CD14-positive monocyte (primary cell): ENCODE measurements around the gene SSPN. TPM values are rescaled to one million over a fixed set of nuclear protein-coding genes. Genes with fewer than 3 reads are reported as not detected.

Experiments used
- DNase-seq, 3 donors: peaks; one replicate each; pipeline ENCODE4 v3.0.0-alpha.2; 2011 to 2022
- H2AFZ ChIP-seq: 2 replicates; pipeline ENCODE4 v1.6.0; 2012; ENCODE audit warnings: mild to moderate bottlenecking, low read depth, low read length, inconsistent platforms; ENCODE audit not compliant: insufficient read depth, poor library complexity, severe bottlenecking
- H3K27ac ChIP-seq, 2 donors: 1 replicate in 1 of 2; 2 replicates in 1 of 2; pipeline ENCODE4 v1.5.1; 2012 to 2013; ENCODE audit warnings: low read length in 2 of 2, control low read depth in 1 of 2, inconsistent platforms in 1 of 2, low read depth in 1 of 2, mild to moderate bottlenecking in 1 of 2
- H3K27me3 ChIP-seq, 2 donors: one replicate each; pipeline versions ENCODE4 v1.6.0 to v1.6.1; 2011 to 2013; ENCODE audit warnings: low read length in 2 of 2; ENCODE audit not compliant: control insufficient read depth in 2 of 2, insufficient read depth in 2 of 2
- H3K36me3 ChIP-seq, 2 donors: replicated peaks in 1 of 2; 1 replicate in 1 of 2; 2 replicates in 1 of 2; pipeline versions ENCODE4 v1.5.1 to v1.6.1; 2012 to 2013; ENCODE audit warnings: low read length in 2 of 2, control low read depth in 1 of 2, inconsistent platforms in 1 of 2, mild to moderate bottlenecking in 1 of 2; ENCODE audit not compliant: insufficient read depth in 2 of 2, control insufficient read depth in 1 of 2
- H3K4me1 ChIP-seq, 2 donors: 1 replicate in 1 of 2; 2 replicates in 1 of 2; pipeline versions ENCODE4 v1.5.1 to v1.6.1; 2012 to 2013; ENCODE audit warnings: low read length in 2 of 2, control low read depth in 1 of 2, inconsistent platforms in 1 of 2, mild to moderate bottlenecking in 1 of 2, moderate library complexity in 1 of 2; ENCODE audit not compliant: insufficient read depth in 2 of 2, control insufficient read depth in 1 of 2
- H3K4me2 ChIP-seq: replicated peaks from 2 replicates; pipeline ENCODE3; 2012; ENCODE audit warnings: low read length, moderate library complexity, mild to moderate bottlenecking; ENCODE audit not compliant: poor library complexity, severe bottlenecking; ENCODE audit errors: extremely low read depth
- H3K4me3 ChIP-seq, 3 experiments: fragments of 200-600 bp in 1 of 3; sonication (generic) in 1 of 3; replicated peaks in 1 of 3; 1 replicate in 2 of 3; 2 replicates in 1 of 3; pipeline ENCODE4 v1.5.1; 2011 to 2013; ENCODE audit warnings: low read length in 3 of 3, mild to moderate bottlenecking in 3 of 3, control low read depth in 2 of 3, low read depth in 2 of 3, inconsistent platforms in 1 of 3, moderate library complexity in 1 of 3
- H3K79me2 ChIP-seq: 2 replicates; pipeline ENCODE4 v1.6.0; 2012; ENCODE audit warnings: mild to moderate bottlenecking, control low read depth, inconsistent platforms, low read length, moderate library complexity; ENCODE audit not compliant: insufficient read depth
- H3K9ac ChIP-seq: 2 replicates; pipeline ENCODE4 v1.6.0; 2017; ENCODE audit warnings: low read length, mild to moderate bottlenecking; ENCODE audit not compliant: insufficient read depth, poor library complexity, severe bottlenecking
- H3K9me3 ChIP-seq, 2 donors: replicated peaks in 1 of 2; 1 replicate in 1 of 2; 2 replicates in 1 of 2; pipeline versions ENCODE4 v1.5.1 to v1.6.1; 2012 to 2013; ENCODE audit warnings: low read length in 2 of 2, control low read depth in 1 of 2; ENCODE audit not compliant: control insufficient read depth in 1 of 2, insufficient read depth in 1 of 2
- H4K20me1 ChIP-seq: 2 replicates; pipeline ENCODE4 v1.6.0; 2012; ENCODE audit warnings: mild to moderate bottlenecking, low read length, control low read depth, moderate library complexity; ENCODE audit not compliant: insufficient read depth
- H3K27ac Mint-ChIP-seq, 7 donors: one replicate each; pipeline ENCODE4 v1.8.0; 2020; ENCODE audit warnings: mild to moderate bottlenecking in 7 of 7, mixed read lengths in 7 of 7, moderate library complexity in 6 of 7, inconsistent platforms in 2 of 7
- H3K27me3 Mint-ChIP-seq, 3 donors: one replicate each; pipeline ENCODE4 v1.8.0; 2021 to 2022; ENCODE audit warnings: low read depth in 3 of 3, mild to moderate bottlenecking in 3 of 3, mixed read lengths in 3 of 3, moderate library complexity in 3 of 3, inconsistent platforms in 1 of 3
- H3K36me3 Mint-ChIP-seq, 2 donors: one replicate each; pipeline ENCODE4 v1.8.0; 2020; ENCODE audit warnings: mixed read lengths in 2 of 2, inconsistent platforms in 1 of 2, mild to moderate bottlenecking in 1 of 2
- H3K4me1 Mint-ChIP-seq: one replicate; pipeline ENCODE4 v1.8.0; 2020; ENCODE audit warnings: mild to moderate bottlenecking, mixed read lengths
- H3K4me3 Mint-ChIP-seq, 2 donors: one replicate each; pipeline ENCODE4 v1.8.0; 2020; ENCODE audit warnings: mild to moderate bottlenecking in 2 of 2, mixed read lengths in 2 of 2, moderate library complexity in 1 of 2
- H3K9me3 Mint-ChIP-seq, 7 donors: one replicate each; pipeline ENCODE4 v1.8.0; 2020 to 2022; ENCODE audit warnings: mixed read lengths in 7 of 7, mild to moderate bottlenecking in 6 of 7, moderate library complexity in 6 of 7, inconsistent platforms in 2 of 7
- WGBS: methylation state at CpG from one replicate; pipeline ENCODE4 v1.1.5; 2013; ENCODE audit warnings: missing lambda C conversion rate; ENCODE audit not compliant: insufficient coverage; 5-methylcytosine and 5-hydroxymethylcytosine counted together
- intact Hi-C, 2 donors: fragments of 100-400 bp; cut with micrococcal nuclease; formaldehyde crosslinking; loops; one replicate each; pipeline versions ENCODE4 v1.15.0 to v1.15.1; 2023
- polyA plus RNA-seq, 3 donors: library from polyadenylated mRNA; depleted of rRNA in 1 of 3; unstranded in 2 of 3; stranded (reverse) in 1 of 3; fragments of 300-500 nt in 2 of 3; fragments of >200 nt in 1 of 3; fragmentation: Illumina TruSeq in 2 of 3; gene quantifications; 1 replicate in 2 of 3; 2 replicates in 1 of 3; pipeline ENCODE4 v1.2.3, GENCODE V29; 2012 to 2021
- TF ChIP-seq, protein P1 (sequence below): fragments of 200-600 bp; IDR thresholded peaks from one replicate; pipeline ENCODE4 v1.8.0; 2022; ENCODE audit warnings: antibody characterized with exemption, mild to moderate bottlenecking

The SSPN gene
- polyA plus RNA-seq, 3 donors: 0.15 TPM; not detected in 2

DNA sequence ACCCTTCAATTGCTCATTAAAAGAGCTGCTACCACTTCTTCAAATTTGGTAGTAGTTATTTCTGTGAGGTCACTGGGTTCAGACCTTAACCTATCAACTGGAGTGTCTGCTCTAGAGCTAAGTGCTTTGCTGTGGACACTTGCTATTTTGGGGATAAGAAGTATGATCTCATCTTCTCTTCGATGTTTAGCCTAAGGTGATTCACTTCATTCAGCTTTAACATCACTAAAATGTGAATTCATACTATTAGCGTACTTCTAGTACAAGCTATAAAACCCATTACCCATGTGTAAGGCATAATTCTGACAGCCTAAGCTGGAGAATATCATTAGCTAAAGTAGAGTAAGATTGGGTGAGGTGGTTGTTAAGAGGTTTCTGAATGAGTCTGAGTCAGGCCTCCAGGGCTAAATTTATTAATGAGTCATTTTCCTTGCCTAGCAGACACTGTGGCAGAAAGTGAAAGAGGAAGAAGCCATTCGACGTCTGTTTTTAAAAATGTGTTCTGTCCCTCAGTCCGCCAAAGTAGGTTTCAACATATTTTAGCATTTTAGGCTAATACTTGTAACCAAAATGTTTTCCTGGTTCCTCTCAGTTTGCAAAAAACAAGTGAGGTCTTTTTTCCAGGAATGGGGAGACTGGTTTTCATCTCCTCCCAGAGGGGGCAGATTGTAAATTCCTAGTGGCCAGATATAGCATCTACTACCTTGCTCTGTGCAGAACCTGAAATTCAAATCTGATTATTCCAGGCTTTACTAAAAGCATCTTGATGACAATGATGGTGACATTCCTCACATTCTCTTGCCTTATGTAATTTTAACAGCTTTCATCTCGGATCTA lies 103.6 kb downstream of the SSPN start:
- peaks cover 0 to 2% (median 0%) of the 10 kb centered on the region in 7 donors for H3K9me3 Mint-ChIP-seq
- peaks cover 20 to 21% of the 10 kb centered on the region in 2 donors for H3K4me1 ChIP-seq
- no peaks in the 10 kb centered on the region for H3K27me3 ChIP-seq
- 40% methylated on average over 1 of the region's 6 CpGs for WGBS
- DNase-seq: peak; percentile 83 to 94 (median 91)
- intact Hi-C loops: loop anchor here in 1 of 2 donors (2.0 kb wide), 1 partner anchor 24 kb away; no protein-coding TSS in a partner anchor
- peaks cover 25% of the 10 kb centered on the region for H3K4me1 Mint-ChIP-seq
- TF ChIP-seq, protein P1, sequence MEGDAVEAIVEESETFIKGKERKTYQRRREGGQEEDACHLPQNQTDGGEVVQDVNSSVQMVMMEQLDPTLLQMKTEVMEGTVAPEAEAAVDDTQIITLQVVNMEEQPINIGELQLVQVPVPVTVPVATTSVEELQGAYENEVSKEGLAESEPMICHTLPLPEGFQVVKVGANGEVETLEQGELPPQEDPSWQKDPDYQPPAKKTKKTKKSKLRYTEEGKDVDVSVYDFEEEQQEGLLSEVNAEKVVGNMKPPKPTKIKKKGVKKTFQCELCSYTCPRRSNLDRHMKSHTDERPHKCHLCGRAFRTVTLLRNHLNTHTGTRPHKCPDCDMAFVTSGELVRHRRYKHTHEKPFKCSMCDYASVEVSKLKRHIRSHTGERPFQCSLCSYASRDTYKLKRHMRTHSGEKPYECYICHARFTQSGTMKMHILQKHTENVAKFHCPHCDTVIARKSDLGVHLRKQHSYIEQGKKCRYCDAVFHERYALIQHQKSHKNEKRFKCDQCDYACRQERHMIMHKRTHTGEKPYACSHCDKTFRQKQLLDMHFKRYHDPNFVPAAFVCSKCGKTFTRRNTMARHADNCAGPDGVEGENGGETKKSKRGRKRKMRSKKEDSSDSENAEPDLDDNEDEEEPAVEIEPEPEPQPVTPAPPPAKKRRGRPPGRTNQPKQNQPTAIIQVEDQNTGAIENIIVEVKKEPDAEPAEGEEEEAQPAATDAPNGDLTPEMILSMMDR: no peak
- no peak overlapping the region for H3K9ac ChIP-seq
- H3K4me3 Mint-ChIP-seq: peak overlapping the region; percentile 1 to 17
- H4K20me1 ChIP-seq: no peaks in the 10 kb centered on the region
- no peaks in the 10 kb centered on the region for H3K36me3 ChIP-seq
- peak overlapping the region in 1 of 2 donors; percentile 74 for H3K27ac ChIP-seq
- peak overlapping the region; percentile 15 to 85 (median 84) for H3K27ac Mint-ChIP-seq
- H3K27me3 Mint-ChIP-seq: peaks cover 0 to 2% (median 2%) of the 10 kb centered on the region in 3 donors
- H3K79me2 ChIP-seq: no peaks in the 10 kb centered on the region
- H3K4me3 ChIP-seq: peak overlapping the region; percentile 8 to 45 (median 41)
- no peak overlapping the region for H2AFZ ChIP-seq
- H3K36me3 Mint-ChIP-seq: no peaks in the 10 kb centered on the region
- H3K9me3 ChIP-seq: no peaks in the 10 kb centered on the region
- peak overlapping the region; percentile 64 for H3K4me2 ChIP-seq

DNA sequence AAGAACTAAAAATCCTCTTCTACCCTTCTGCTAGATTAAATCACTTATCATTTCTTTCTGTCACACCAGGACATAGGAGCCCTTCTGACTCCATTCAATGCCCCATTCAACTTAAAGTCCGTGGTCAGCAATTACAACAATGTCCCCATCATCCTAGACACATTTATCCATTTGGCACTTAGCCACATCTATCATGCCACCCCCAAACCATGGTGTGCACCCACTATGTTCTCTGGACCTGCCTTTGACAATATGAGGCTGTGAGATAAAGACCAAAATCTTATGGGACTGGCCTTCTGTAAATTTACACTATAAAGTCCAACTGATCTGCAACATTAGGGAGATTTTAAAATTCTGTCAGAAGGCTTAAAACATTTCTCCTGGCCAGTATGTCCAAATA lies 104.4 kb downstream of the SSPN start:
- Histone ChIP-seq H3K4me3 (peak overlapping the region in 1 of 3 experiments; percentile 45), H3K9me3 (no peaks in the 10 kb centered on the region), H2AFZ (no peak overlapping the region), H3K27ac (peak overlapping the region in 1 of 2 donors; percentile 74), H3K4me1 (peaks cover 20 to 21% of the 10 kb centered on the region in 2 donors), H3K79me2 (no peaks in the 10 kb centered on the region), H3K9ac (no peak overlapping the region), H4K20me1 (no peaks in the 10 kb centered on the region), H3K27me3 (no peaks in the 10 kb centered on the region), H3K4me2 (peak overlapping the region; percentile 64), H3K36me3 (no peaks in the 10 kb centered on the region)
- Mint-ChIP-seq H3K4me3 (peak overlapping the region in 1 of 2 donors; percentile 17), H3K9me3 (peaks cover 0 to 2% (median 0%) of the 10 kb centered on the region in 7 donors), H3K4me1 (peaks cover 25% of the 10 kb centered on the region), H3K27me3 (peaks cover 0 to 2% (median 2%) of the 10 kb centered on the region in 3 donors), H3K27ac (peak overlapping the region; percentile 15 to 85 (median 73)), H3K36me3 (no peaks in the 10 kb centered on the region)
- DNase-seq: no peak
- WGBS: 80% methylated on average over 1 of the region's 1 CpG
- TF ChIP-seq, protein P1: no peak
- intact Hi-C loops: loop anchor here in 1 of 2 donors (2.0 kb wide), 1 partner anchor 25 kb away; no protein-coding TSS in a partner anchor

Other genes with a start within 250 kb of the SSPN start
- under 1 TPM in 2 of 3 donors, not detected in 1; 0.08 to 0.39 TPM for gene RASSF8, start 236.9 kb upstream of the SSPN start, polyA plus RNA-seq
- gene BHLHE41, start 70.5 kb upstream of the SSPN start, polyA plus RNA-seq: under 1 TPM in 1 of 3 donors, not detected in 2; 0.03 TPM